CD4-positive, alpha-beta T cell treated with Interleukin-10 for 1 hour (primary cell): ENCODE data around the gene THRB.

Experiments
- DNase-seq: peaks from one replicate; pipeline ENCODE4 v3.0.0-alpha.2; 2020

The THRB gene

DNA sequence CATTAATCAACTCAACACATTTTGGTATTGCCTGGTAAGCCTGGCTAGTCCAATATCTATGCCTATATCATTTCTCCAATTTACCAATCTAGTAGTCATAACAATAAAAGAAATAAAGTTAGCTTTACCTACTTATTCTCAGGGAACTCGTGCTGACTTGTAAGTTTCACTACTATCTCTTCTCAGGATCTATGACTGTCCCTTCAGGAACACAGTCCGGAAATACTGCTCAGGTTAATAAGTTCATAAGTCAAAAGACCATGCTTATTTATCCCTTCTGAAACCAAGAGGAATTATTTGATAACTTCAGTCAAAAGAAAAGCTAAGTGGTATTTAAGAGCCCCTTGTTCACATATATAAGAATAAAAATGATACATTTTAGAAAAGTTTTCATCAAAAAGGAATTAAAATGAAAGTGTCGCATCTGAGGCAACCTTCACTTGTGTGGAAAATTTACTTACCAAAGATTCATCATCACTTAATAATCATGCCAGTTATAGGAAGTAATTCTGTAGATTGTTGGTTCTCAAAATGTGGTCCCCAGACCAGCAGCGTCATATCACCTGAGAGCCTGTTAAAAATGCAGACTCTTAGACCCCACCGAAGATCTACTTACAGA is 15.5 kb upstream of the THRB start:
- no peak for DNase-seq

DNA sequence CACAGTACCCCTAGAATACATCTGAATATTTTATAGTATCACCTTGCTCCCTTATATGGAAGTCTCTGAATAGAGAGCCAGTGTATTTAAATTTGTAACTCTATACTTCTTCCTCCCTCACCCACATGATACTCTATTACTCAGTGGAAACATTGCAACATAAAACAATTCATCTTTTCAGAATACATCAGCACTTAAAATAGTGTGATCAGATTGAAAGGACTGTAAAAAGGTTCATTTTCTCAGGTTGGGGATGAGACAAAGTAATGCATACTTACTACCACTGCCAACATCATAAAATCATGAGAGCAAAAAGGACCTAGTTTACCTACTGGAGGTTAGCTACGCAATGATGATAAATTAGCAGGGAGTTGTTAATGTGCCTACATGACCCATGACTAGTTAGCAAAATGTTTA is 13.8 kb upstream of the THRB start:
- no peak for DNase-seq

DNA sequence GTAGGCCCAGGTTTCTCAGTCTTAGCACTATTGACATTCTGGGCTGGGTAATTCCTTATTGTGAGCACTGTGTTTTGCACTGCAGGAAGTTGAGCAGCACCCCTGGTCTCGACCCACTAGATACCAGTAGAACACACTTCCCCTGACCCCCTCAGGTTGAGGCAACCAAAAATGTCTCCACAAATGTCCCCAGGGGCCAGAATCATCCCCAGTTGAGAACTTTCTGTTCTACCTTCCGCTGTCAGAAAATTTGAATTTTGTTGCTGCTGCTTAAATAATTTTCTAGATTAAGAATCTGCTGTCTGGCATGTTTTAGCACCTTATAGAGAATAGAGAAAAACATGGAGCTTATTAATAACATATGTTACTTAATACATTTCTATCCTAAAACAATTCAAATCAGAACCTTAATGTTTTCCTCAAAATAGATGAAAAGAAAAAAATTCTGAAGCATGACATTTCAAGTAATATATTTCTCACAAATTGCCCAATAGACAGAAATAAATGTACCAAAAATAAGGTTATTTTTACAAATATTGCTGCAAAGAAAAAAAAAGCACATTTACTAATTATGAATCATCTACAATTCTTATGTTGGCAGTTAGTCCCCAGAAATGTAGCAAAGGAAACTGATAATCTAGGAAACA is 13.2 kb upstream of the THRB start:
- no peak for DNase-seq

DNA sequence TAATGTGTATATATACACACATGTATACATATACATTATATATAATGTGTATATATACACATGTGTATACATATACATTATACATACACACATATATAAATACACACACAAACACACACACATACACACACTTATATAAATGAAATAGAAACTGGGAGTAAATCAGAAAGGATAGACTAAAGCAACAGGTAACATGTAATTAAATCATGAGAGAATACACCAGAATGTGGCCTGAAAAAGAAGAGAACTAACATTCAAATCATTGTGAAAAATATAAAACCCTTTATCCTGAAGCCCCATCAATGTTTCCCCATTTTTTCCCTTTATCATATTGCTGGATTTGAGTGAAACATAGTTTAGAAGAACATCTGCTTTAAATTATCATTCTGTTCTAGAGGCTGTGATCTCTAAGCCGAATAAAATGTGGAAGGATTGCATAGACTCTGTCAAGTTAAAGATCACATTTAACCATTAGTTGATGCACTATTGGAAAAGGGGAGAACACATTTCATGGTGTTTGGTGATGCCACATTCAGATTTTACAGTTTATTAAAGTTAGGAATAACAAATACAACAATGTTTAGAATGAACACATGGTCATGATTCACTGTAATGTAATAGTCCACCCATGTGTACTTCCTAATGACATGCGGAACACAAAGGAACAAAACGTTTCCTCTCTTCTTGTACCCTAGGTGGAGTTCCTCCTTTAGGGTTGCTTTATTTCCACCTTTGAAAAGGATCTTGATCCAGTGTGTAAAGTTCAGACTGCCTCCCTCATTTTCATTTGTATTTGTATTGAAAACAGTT is 12.5 kb upstream of the THRB start:
- no peak for DNase-seq

DNA sequence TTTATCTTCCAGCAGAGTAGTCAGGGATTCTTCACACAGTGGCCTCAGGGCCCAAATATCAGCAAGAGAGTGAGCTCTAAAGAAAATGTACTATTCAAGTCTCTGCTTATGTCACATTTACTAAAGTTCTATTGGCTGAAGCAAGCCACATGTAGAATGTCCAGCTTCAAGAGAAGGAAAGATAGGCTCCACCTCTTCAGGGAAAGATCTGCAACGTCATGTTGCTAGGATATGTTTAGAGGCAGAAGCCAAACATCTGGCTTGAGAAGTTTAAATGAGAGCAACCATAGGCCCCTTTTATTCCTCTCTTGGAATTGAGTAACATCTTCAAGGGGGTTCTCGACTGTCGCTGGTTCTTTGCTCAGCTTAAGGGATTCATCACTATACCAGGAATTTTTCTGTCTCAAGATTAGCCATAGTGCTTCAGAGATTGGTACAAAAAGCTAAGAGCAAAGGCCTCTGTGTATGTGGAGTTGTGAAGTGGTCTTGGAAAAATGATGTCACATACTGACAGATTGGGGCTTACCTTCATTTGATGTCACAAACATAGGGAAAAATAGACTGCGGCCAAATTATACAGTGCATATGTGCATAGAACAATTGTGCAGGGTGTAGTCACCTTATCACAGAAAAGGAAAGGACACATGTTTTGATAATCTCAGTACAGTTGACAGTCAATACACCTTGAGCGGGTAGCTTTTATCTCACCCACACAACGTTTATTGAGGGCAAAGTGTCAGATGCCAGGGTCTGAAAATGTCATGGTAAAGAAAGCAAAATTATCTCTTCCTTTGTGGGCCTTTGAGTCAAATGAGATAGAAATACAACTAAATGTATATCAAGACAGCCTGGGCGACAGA is 11.3 kb upstream of the THRB start:
- DNase-seq, result no peak

DNA sequence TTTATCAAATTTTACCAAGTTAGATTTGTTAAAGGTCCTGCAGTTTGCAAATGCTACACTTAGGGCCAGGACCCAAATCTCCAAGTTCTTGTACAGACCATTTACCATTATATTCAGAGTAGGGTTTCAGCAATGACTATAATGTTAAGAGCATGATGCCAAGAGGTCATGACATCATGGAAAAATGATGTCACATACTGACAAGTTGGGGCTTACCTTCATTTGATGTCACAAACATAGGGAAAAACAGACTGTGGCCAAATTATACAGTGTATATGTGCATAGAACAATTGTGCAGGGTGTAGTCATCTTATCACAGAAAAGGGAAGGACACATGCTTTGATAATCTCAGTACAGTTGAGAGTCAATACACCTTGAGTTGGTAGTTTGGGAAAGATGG is 10.1 kb upstream of the THRB start:
- DNase-seq, result no peak

DNA sequence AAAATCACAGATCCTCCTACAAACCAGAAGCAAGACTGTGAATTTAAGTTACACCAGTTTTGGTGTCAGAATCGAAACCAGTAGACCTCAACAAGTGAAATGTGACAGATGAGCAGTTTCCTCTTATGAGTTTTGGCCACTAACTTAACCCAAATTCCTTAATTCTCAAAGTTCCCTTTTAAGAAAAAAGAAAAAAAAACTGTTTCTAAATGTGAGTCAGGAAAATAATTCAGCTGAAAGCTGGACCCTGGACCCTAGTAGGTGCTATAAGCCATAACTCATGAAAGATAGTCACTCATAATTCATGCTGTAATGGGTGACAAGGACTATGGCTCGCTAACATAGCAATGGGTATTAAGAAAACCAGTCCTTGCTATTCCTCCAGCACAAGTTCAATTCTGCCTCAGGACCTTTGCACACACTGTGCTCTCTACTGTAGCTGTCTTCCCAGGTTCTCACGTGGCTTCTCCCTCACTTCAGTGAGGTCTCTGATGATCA is 9.0 kb upstream of the THRB start:
- DNase-seq, result no peak

DNA sequence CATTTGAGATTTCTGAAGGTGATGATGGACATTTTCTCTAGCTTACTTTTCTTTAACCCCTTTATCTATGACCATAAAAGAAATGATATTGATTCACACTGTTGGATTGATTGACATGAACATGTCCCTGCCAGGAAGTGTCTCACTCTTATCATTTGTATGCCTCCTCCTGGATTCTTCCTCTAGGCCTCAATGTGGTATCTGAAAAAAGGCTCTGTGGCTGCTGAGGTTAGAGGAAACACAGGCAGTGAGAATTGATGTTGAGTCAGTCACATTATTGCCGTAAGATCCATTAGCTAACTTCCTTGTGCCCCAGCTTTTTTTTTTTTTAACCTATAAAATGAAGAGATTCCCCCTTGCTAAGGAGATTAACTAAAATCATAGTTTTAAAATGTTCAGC is 8.0 kb upstream of the THRB start:
- DNase-seq, result no peak

DNA sequence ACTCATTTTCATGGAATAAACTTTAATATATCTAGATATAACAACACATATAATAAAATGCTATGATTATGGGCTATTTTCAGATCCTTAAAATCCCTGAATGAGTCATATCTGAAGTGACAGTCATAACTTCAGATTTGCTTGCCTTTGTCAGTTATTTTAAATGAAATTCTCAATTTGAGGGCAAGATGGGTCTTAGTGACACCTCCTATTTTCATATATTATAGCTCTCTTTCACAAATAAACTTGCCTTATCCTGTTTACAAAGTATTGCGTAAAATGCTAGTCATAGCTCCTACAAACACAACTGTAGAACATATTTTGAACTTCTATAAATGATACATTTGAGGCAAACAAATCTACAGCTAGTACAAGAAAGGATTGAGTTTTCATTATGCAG is 6.2 kb upstream of the THRB start:
- no peak for DNase-seq

DNA sequence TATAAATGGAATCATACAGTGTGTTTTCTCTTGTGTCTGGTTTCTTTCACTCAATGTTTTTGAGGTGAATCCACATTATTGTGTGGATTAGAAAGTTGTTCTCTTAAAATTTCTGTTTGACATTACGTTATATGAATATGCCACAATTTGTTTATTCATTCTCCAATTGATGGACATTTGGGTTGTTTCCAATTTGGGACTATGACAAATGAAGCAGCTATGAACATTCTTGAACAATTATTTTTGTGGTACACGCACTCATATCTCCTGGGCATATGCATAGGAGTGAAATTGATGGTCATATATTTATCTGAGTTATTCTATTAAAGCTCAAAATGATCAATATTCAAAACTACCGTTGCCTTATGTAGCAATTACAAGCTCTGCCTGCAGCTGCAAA is 5.3 kb upstream of the THRB start:
- no peak for DNase-seq

DNA sequence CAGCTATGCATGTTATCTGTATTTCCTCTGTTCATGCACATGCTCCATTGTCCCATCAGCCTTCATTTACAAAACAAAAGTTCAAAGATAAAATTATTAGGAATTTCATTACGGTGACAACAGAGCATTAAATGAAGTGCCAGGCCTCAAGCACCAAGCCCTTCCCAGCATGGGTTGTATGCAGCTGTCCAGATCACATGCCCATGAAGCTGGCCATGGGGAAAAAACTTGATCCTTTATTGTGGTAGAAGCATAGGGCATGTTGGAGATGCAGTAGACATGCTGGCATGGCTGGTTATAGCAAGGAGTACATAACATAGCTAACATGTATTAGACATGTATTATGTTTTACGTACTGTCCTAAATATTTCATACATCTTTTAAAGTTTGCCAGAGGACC is 4.1 kb upstream of the THRB start:
- no peak for DNase-seq

DNA sequence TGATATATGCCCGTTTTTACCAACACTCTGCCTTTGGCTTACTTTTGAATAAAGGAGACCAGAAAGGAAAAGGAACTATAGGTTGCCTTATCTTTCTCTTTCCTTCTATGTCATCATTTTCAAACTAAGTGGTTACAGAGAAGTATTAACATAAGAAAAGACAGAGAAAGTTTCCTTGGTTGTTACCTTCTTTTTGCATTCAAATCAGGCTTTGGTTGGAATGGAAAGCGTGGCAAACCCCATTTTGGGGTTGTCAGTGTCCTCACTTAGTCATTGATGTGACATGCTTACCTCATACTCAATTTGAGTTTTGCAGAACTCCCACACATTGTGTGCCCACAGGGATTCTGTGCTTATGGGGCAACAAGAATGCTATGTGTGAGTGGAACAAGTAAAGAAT is 3.7 kb upstream of the THRB start:
- no peak for DNase-seq

DNA sequence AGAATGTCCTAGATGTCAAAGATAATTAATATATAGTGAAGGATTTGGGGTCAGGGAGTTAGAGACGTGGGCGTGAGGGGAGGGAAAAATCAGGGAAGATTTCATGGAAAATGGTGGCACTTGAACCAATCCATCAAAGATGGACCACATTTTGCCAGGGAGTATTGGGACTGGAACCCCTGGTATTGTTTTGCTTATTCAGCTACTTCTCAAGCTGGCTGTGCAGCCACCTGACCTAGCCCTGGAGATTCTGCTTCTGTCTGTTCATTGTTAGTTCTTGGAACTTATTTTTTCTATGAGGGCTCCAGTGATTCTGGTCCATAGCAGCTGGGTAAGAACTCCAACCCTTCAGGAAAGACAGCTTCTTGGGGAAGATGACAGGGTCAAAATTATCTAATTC is 3.3 kb upstream of the THRB start:
- no peak for DNase-seq

DNA sequence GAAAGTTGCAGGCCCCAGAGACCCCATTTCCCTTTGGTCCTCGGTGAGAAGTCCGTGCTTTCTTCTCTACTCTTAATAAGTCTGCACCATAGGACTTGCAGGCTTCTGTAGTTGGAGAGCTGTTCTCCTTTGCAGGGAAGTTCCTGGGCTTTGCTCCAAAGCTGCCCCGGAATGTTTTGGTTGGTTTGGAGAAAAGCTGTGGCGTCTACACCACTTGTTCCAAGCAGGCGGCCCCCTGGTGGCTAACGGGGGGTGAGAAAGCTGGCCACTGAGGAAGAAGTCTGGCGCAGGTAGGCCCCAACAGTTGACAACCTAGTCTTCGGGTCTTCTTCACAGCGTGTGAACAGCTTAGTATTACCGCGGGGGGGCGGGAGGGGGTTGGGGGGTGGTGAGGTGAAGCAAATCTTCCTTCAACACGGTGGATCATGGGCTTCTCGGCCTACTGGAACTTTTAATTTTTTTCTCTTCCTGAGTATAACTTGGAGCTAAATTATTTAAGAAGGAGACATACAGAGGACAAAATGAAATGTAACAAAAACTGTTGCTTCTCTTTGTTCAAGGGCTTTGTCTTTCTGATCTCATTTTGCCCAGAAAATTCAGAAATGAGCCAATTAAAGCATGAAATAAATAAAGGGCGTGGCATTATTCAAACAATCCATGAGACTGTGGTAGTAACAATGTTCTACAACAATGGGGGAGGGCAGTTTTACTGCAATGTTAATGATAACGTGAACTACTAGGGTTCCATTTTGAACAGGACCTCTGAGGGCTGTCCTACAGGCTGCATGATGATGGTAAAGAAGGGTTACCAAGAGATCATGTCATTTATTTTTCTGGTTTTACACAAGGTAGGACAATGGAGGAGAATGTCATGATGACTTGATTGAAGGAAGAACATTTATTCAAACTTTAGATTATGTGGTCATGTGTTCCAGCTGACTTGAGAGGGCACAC is 2.2 kb upstream of the THRB start:
- DNase-seq, result no peak

DNA sequence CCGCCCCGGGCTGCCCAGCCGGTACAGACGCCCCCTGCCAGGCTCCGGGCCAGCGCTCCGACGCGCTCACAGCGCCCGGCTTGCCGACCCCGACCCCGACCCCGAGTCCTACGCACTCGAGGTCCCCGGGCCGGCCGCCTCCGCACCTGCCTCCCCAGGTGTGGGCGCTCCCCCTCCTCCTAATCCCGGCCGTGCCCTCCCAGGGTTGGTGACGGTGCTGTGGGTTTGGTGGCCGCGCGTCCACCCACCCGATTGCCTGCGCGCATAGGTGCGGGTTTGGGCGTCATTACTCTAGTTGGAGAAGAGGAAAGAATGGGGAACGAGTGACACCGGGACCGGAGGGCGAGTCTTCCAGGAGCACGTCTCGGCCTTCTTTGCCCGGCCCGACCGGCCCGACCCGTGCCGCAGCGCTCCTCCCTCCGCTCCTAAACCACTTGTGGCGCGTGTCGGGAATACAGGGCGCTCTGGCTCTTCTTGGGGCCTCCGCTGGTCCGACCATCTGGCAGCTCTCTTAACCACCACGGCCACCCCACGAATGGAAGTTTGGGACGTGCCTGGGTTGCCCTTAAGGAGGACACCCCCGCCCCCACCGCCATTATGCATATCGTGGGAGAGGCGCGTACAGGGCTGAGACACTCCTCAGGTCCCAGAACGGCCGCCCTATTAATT is 810 bp upstream of the THRB start:
- DNase-seq, result no peak

DNA sequence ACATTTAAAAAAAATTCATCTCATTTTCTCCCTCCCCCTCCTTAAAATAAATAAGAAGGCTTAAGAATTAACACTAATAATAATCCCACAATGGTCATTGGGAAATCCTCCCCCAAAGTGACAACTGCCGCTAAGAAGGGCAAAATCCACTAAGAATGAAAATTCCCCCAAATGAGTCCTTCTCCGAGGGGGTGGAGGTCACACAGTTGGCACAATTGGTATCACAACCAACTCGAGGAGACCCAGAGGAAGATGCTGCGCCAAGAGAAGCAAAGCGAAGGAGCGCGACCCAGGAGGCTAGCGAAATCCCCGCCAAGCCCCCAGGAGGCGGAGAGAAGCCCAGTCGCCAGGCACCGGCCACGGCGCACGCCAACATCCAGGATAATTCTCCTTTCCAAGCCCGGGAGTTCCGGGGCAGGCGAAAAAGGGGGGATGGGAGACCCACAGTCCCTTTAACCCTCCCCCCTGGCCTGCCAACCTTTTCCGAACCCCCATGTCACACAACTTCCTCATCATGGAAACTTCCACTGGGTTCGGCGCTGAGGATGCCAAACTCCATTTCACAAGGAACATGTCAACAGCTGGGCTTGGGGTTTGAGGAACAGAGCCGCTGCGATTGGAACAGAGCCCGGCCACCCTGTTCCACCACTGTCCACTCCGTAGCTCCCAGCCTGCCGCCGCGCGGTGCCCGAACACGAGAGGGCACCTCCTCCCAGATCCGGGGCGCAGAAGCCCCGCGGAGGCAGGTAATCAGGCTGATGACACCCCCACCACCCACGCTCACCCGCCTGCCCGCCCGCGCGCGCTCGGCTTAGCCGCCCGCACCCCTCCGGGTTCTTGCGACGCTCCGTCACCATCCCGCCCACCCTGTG is 668 bp downstream of the THRB start:
- no peak for DNase-seq

DNA sequence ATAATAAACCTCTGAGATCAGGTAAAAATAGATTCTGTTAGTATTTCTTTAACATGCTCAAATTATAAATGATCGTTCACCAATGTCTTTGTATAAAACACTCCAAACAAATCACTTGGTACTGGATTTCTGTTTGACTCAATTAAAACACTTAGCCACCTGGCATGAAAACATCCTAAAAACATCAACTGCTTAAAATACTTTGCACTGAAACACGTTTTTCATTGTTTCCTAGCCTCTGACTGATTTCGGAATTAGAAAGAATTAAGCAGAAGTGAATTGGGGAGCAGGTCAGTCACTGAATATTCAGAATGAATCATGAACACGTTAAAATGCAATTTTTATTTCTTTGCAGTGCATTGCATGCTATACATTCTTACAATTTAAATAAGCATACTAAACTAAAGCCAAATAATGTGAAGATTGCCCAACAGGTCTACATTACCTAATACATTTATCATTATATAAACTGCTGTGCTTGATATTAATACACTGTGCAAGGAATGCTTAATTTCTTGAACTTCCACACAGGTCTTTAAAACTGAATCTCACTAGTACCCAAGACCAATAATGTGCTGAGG is 1.6 kb downstream of the THRB start:
- DNase-seq, result no peak

DNA sequence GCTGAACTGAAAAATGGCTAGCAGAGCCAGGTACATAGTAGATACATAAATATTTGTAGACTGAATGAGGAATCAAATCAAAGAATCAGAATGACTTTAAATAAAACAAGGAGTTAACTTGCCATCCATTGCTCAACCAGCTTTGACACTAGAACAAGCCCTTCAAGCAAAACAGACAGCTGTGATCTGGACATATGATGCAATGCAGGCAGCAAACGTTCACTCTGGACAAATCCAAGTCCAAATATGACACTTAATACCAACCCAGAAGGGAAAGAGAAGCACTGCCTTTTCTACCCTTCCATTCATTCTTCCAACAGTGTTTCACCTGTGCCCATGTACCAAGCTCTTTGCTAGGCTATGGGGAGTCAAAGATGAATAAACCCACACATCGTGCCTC is 4.5 kb downstream of the THRB start:
- no peak for DNase-seq

DNA sequence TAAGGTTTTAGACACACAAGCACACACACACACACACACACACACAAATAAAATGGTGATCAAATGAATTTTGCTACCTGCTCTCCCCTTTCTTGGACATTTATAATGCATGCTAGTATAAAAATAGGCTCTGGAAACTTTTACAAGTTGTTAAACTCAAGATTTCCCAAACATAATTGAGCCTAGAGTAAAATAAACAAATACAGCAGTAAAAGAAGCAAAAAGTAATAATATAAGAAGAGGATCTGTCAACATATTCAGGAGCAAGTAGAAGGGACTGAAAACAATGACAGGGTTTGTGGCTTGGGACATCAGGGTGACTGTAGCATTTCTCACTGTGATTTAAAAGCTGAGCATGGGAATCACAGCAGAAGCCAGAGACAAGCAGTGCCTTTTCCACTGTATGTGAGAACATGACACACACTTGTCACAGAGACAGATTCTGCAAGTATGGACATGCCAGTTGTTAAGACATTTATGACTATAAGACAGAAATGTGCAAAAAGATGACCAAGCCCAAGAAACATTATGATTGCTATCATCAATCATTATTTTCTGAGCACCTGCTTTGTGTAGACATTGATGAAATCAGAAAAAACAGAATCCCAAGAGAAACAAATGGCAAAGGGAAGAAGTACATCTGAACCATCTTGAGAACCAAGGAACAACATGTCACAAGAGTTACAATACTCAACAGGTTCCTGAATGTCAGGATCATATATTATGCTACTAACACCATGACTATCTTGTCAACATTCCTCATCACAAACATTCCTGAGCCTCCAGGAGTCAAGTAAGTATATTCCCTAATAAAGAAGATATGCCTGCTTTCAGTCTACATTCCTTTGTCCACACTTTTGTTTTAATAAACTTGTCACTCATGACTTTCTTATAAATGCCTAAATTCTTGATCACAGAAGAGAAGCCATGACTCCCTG is 7.1 kb downstream of the THRB start:
- no peak for DNase-seq
